Mesenchymal stem cell (in vitro differentiated cells and primary cell): Measurements from ENCODE around the gene TAPBP.

Experiments
- DNase-seq: peaks from one replicate; pipeline ENCODE4 v3.0.0-alpha.2; 2013
- H2AFZ ChIP-seq: one replicate; pipeline ENCODE4 v1.6.1; 2013; ENCODE audit warnings: low read depth, mild to moderate bottlenecking, control low read depth, inconsistent platforms, low read length, moderate library complexity
- H2AK5ac ChIP-seq: 2 replicates; pipeline ENCODE4 v1.6.1; 2013; ENCODE audit warnings: low read length, moderate library complexity, mild to moderate bottlenecking, inconsistent platforms; ENCODE audit not compliant: severe bottlenecking
- H2BK120ac ChIP-seq: one replicate; pipeline ENCODE4 v1.6.1; 2013; ENCODE audit warnings: low read depth, mild to moderate bottlenecking, inconsistent platforms, low read length, moderate library complexity
- H2BK12ac ChIP-seq, 2 experiments: one replicate each; pipeline ENCODE4 v1.6.1; 2013; ENCODE audit warnings: inconsistent platforms in 2 of 2, low read length in 2 of 2, mild to moderate bottlenecking in 2 of 2, moderate library complexity in 2 of 2, control low read depth in 1 of 2
- H2BK15ac ChIP-seq: one replicate; pipeline ENCODE4 v1.6.1; 2013; ENCODE audit warnings: mild to moderate bottlenecking, low read depth, inconsistent platforms; ENCODE audit not compliant: poor library complexity, severe bottlenecking
- H2BK5ac ChIP-seq: 2 replicates; pipeline ENCODE4 v1.6.1; 2013; ENCODE audit warnings: low read depth, mild to moderate bottlenecking, low read length, control low read depth, inconsistent platforms; ENCODE audit not compliant: poor library complexity, severe bottlenecking
- H3K14ac ChIP-seq, 2 experiments: one replicate each; pipeline ENCODE4 v1.6.1; 2013; ENCODE audit warnings: inconsistent platforms in 2 of 2, low read length in 2 of 2, control low read depth in 1 of 2, mild to moderate bottlenecking in 1 of 2, moderate library complexity in 1 of 2
- H3K18ac ChIP-seq, 2 experiments: one replicate each; pipeline ENCODE4 v1.6.1; 2013; ENCODE audit warnings: inconsistent platforms in 2 of 2, low read length in 2 of 2, control low read depth in 1 of 2, low read depth in 1 of 2, mild to moderate bottlenecking in 1 of 2
- H3K23ac ChIP-seq, 2 experiments: one replicate each; pipeline ENCODE4 v1.6.1; 2013; ENCODE audit warnings: inconsistent platforms in 2 of 2, low read length in 2 of 2, mild to moderate bottlenecking in 2 of 2, moderate library complexity in 2 of 2, control low read depth in 1 of 2
- H3K27ac ChIP-seq: 2 replicates; pipeline ENCODE4 v1.5.1; 2013; ENCODE audit warnings: mild to moderate bottlenecking, moderate library complexity, low read length, control low read depth, inconsistent platforms; ENCODE audit not compliant: poor library complexity, severe bottlenecking
- H3K27me3 ChIP-seq, 2 experiments: 2 replicates each; pipeline versions ENCODE4 v1.6.1 to v1.7.0; 2013; ENCODE audit warnings: low read length in 2 of 2, mild to moderate bottlenecking in 2 of 2, moderate library complexity in 2 of 2, control low read depth in 1 of 2, inconsistent platforms in 1 of 2; ENCODE audit not compliant: control insufficient read depth in 1 of 2, insufficient read depth in 1 of 2
- H3K36me3 ChIP-seq, 2 experiments: 2 replicates each; pipeline versions ENCODE4 v1.6.1 to v1.7.0; 2013; ENCODE audit warnings: low read length in 2 of 2, control low read depth in 1 of 2, inconsistent platforms in 1 of 2, low read depth in 1 of 2, mild to moderate bottlenecking in 1 of 2; ENCODE audit not compliant: insufficient read depth in 2 of 2, control insufficient read depth in 1 of 2
- H3K4ac ChIP-seq, 2 experiments: one replicate each; pipeline ENCODE4 v1.6.1; 2013; ENCODE audit warnings: inconsistent platforms in 2 of 2, low read length in 2 of 2, mild to moderate bottlenecking in 2 of 2, moderate library complexity in 2 of 2, control low read depth in 1 of 2, low read depth in 1 of 2
- H3K4me1 ChIP-seq: 2 replicates; pipeline ENCODE4 v1.6.1; 2013; ENCODE audit warnings: low read depth, low read length, control low read depth; ENCODE audit not compliant: control insufficient read depth, insufficient read depth
- H3K4me2 ChIP-seq: 2 replicates; pipeline ENCODE4 v1.6.1; 2013; ENCODE audit warnings: low read length, mild to moderate bottlenecking, inconsistent platforms; ENCODE audit not compliant: poor library complexity, severe bottlenecking
- H3K4me3 ChIP-seq, 2 experiments: 2 replicates each; pipeline versions ENCODE4 v1.5.1 to v1.7.0; 2013; ENCODE audit warnings: low read length in 2 of 2, mild to moderate bottlenecking in 2 of 2, control low read depth in 1 of 2, low read depth in 1 of 2; ENCODE audit not compliant: insufficient read depth in 1 of 2
- H3K79me1 ChIP-seq: replicated peaks from 2 replicates; pipeline ENCODE4 v1.6.1; 2013; ENCODE audit warnings: mild to moderate bottlenecking, control low read depth, low read length, inconsistent platforms; ENCODE audit not compliant: poor library complexity, severe bottlenecking
- H3K9ac ChIP-seq: 2 replicates; pipeline ENCODE4 v1.7.0; 2013; ENCODE audit warnings: mild to moderate bottlenecking, low read length, moderate library complexity
- H3K9me3 ChIP-seq: 2 replicates; pipeline ENCODE4 v1.7.0; 2013; ENCODE audit warnings: mild to moderate bottlenecking, low read length; ENCODE audit not compliant: control insufficient read depth
- H4K8ac ChIP-seq: one replicate; pipeline ENCODE4 v1.6.1; 2013; ENCODE audit warnings: inconsistent platforms, mild to moderate bottlenecking, low read length, moderate library complexity
- H4K91ac ChIP-seq: one replicate; pipeline ENCODE4 v1.6.1; 2013; ENCODE audit warnings: mild to moderate bottlenecking, low read length, inconsistent platforms
- WGBS: methylation state at CpG from one replicate; pipeline ENCODE4 v1.1.7; 2013; ENCODE audit warnings: mixed read lengths; 5-methylcytosine and 5-hydroxymethylcytosine counted together

The TAPBP gene

GRCh38 chr6:33317669-33318425 is 4.0 kb upstream of the TAPBP start, which contains the start of gene ZBTB22:
Gene ZBTB22, minus strand, starts transcription at chr6:33317744. Its CDS starts 828 bp downstream, at chr6:33316916.
- Histone ChIP-seq H3K4me1 (peaks cover 47% of the 10 kb centered on the region), H2BK12ac (no peak within 1 kb of the TSS), H2BK15ac (no peak within 1 kb of the TSS), H3K4ac (peak within 1 kb of the TSS in 1 of 2 experiments; percentile 13), H3K4me3 (peak within 1 kb of the TSS; percentile 54 to 96), H3K36me3 (peaks cover 34 to 44% of the 10 kb centered on the region in 2 experiments), H3K9me3 (no peaks in the 10 kb centered on the region), H3K14ac (no peak within 1 kb of the TSS), H3K18ac (peak within 1 kb of the TSS; percentile 28 to 33), H3K27ac (peak within 1 kb of the TSS; percentile 91), H2BK120ac (no peak within 1 kb of the TSS), H2BK5ac (peak within 1 kb of the TSS; percentile 58), H3K23ac (no peak within 1 kb of the TSS), H4K91ac (no peak within 1 kb of the TSS), H3K27me3 (no peaks in the 10 kb centered on the region), H3K9ac (peak within 1 kb of the TSS; percentile 96), H3K4me2 (peak within 1 kb of the TSS; percentile 77), H2AK5ac (no peak within 1 kb of the TSS), H4K8ac (peak within 1 kb of the TSS; percentile 19), H2AFZ (no peak within 1 kb of the TSS), H3K79me1 (peaks cover 23% of the 10 kb centered on the region)
- DNase-seq: peak; percentile 100
- WGBS: under 1% methylated on average over 44 of the region's 44 CpGs

GRCh38 chr6:33317419-33317668 is 3.5 kb upstream of the TAPBP start:
- no peak overlapping the region for H3K14ac ChIP-seq
- no peaks in the 10 kb centered on the region for H3K9me3 ChIP-seq
- H3K36me3 ChIP-seq: peaks cover 34 to 44% of the 10 kb centered on the region in 2 experiments
- H3K4ac ChIP-seq: no peak overlapping the region
- 2% methylated on average over 12 of the region's 27 CpGs for WGBS
- peaks cover 23% of the 10 kb centered on the region for H3K79me1 ChIP-seq
- H2AFZ ChIP-seq: no peak overlapping the region
- H3K4me1 ChIP-seq: peaks cover 50% of the 10 kb centered on the region
- no peak overlapping the region for H3K23ac ChIP-seq
- no peak overlapping the region for H2BK5ac ChIP-seq
- H3K18ac ChIP-seq: no peak overlapping the region
- no peak overlapping the region for H2BK15ac ChIP-seq
- no peak overlapping the region for H3K9ac ChIP-seq
- no peaks in the 10 kb centered on the region for H3K27me3 ChIP-seq
- peak overlapping the region; percentile 59 for H3K4me2 ChIP-seq
- no peak overlapping the region for H3K27ac ChIP-seq
- H2AK5ac ChIP-seq: no peak overlapping the region
- no peak overlapping the region for H4K91ac ChIP-seq
- no peak overlapping the region for H2BK12ac ChIP-seq
- DNase-seq: no peak
- no peak overlapping the region for H4K8ac ChIP-seq
- H2BK120ac ChIP-seq: no peak overlapping the region
- peak overlapping the region; percentile 54 to 71 for H3K4me3 ChIP-seq

- no peak overlapping the region for H2BK15ac ChIP-seq
- no peaks in the 10 kb centered on the region for H3K27me3 ChIP-seq
- DNase-seq: no peak
- no peaks in the 10 kb centered on the region for H3K9me3 ChIP-seq
- no peak overlapping the region for H2AK5ac ChIP-seq
- H2BK5ac ChIP-seq: no peak overlapping the region
- no peak overlapping the region for H4K91ac ChIP-seq
- H3K9ac ChIP-seq: peak overlapping the region; percentile 35
- no peak overlapping the region for H3K23ac ChIP-seq
- H3K18ac ChIP-seq: no peak overlapping the region
- H2BK120ac ChIP-seq: no peak overlapping the region
- H2AFZ ChIP-seq: no peak overlapping the region
- 88% methylated on average over 17 of the region's 19 CpGs for WGBS
- H3K4ac ChIP-seq: peak overlapping the region in 1 of 2 experiments; percentile 13
- peak overlapping the region; percentile 59 for H3K4me2 ChIP-seq
- no peak overlapping the region for H3K14ac ChIP-seq
- peaks cover 38 to 44% of the 10 kb centered on the region in 2 experiments for H3K36me3 ChIP-seq
- H3K27ac ChIP-seq: no peak overlapping the region
- peaks cover 23% of the 10 kb centered on the region for H3K79me1 ChIP-seq
- H4K8ac ChIP-seq: peak overlapping the region; percentile 19
- peaks cover 50% of the 10 kb centered on the region for H3K4me1 ChIP-seq
- H2BK12ac ChIP-seq: no peak overlapping the region
- peak overlapping the region; percentile 38 to 71 for H3K4me3 ChIP-seq
Measured at GRCh38 chr6:33316603-33317418, 2.9 kb upstream of the TAPBP start.
